Non-pigmented ciliary epithelial cell (primary cell): ENCODE data around the gene CRMP1.

ENCODE experiments used
- DNase-seq: peaks from one replicate; pipeline ENCODE4 v3.0.0-alpha.2; 2010; ENCODE audit warnings: low read depth

CRMP1 gene

DNA sequence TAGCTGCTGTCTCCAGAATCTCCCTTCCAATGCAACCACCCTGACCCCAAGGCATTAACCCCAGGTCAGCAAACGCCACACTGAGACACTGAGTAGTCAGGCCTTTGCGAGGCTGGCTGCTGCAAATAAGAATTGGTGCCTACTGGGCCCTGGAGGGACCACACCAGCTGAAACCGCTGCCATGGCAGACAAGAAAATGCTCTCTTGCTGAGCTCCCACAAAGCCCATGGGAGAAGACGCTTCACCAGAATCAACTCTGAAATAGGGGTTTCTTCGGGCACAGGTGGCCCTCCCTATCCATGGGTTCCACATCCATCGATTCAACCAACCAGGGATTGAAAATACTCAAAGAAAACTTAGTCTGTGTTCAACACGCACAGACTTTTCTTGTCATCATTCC lies 26.7 kb upstream of the CRMP1 start:
- DNase-seq, result no peak

DNA sequence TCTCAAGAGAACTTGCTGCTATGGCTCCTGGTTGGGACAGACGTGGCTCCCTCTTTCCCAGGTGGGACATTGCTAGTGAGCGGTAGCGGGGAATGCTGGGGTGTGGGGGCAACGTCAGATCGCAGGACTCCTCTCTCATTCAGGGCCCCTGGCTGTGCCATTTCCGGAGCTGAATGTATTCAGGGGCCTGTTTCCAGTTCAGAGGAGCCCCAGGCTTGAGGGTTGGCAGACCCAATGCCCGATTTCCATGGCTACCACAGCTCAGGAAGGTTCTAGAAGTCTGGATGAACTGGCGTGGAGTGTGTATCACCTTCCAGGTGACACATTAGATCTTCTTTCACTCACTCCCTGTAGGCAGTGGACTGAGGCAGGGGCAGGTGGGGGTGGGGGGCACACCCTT lies 26.2 kb upstream of the CRMP1 start:
- no peak for DNase-seq

DNA sequence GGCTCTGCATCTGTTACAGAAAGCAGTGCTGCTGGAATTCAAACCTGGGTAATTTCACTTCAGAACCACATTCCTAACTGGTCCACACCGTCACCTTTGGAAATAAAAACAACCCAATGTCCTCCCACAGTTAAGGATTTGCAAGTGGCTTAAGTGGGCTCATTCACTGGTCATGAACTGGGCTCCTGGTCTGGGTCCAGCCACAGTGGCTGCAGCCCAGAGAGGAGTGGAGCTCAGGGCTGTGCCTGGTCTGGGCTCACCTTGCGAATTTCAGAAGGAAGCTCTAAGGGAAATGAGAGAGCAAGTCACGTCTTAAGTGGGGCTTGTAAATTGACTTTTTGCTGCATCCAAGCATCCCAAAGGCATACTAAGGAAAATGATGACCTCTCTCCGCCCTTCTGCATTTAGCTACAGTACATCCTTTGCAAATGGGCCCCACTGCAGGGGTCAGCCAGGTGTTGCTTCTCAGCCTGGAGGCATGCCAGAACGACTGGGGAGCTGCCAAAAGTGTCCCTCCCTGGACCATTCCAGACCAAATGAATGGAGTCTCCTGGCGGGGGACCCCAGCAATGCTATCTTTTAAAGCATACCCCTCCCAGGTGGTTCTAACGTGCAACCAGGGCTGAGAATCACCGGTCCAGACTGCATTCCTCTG lies 25.6 kb upstream of the CRMP1 start:
- no peak for DNase-seq

DNA sequence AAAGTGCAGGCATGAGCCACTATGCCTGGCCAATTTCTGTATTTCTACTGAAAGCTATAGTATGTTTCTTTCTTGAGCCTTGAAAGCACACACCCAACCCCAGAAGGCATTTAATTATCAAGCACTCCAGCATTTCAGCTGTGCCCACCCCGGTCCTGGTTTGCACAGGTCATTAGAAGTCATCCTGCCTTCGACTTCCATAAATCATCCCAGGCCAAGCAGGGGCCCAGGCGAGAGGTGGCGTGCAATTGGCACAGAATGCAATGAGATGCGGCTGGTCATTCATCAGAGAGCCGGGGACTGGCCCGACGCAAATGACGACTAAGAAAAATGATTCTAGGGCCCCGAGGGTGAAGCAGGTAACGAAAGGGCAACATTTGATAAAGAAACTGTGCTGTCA lies 24.8 kb upstream of the CRMP1 start:
- no peak for DNase-seq

DNA sequence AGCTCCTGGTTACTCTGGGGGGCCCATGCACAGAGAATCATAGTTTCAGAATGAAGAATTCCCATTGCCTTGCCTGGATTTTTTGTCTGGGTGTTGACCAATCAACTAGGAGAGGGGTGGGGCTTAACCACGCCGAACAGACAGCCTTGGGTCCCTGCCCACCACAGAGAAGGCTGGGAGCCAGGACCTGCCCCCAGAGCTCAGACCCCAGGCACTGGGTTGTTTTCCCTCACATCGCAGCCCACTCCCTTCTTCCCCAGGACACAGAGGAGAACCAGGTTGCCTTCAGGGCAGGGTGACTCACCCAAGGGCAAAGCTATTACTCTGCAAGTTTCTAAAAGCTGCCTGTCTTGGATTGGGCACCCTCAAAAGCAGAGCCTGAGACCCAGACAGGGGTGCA lies 23.3 kb upstream of the CRMP1 start:
- no peak for DNase-seq

DNA sequence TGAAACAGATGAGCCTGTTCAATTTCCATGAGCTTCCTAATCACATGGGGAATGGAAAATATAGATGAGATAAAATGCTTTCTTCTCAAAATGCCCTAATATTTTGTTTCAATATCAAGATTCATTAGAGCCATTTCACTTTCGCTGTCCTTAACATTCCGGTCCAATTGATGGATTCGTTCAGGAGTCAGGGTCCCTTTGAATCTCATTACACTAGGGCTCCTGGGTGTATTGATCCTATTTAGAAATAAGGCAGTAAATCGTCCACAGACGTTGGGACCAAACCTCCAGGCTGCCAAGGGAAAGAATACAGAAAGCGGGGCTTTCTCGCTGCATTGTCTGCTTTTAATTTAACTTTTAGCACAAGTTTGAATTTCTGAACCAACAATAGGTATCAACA lies 20.6 kb upstream of the CRMP1 start:
- no peak for DNase-seq

DNA sequence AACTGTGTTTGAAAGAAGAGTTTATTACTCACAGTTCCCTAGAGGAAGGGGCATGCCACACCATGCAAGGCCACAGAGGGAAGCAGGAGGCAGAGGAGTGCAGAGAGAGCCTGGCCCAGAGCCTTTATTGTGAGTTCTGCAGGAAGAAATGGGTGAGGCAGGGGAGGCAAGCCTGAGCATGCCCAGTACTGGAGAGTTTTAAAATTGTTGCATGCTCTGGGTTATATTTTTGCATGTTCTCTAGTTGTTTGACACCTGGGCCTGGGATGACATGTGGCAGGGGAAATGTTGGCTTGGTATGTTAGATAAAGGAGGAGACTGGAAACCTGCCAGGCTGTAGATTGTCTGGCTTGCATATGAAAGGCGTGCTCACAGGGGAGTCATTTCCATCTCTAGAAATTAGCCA lies 19.7 kb upstream of the CRMP1 start:
- no peak for DNase-seq

DNA sequence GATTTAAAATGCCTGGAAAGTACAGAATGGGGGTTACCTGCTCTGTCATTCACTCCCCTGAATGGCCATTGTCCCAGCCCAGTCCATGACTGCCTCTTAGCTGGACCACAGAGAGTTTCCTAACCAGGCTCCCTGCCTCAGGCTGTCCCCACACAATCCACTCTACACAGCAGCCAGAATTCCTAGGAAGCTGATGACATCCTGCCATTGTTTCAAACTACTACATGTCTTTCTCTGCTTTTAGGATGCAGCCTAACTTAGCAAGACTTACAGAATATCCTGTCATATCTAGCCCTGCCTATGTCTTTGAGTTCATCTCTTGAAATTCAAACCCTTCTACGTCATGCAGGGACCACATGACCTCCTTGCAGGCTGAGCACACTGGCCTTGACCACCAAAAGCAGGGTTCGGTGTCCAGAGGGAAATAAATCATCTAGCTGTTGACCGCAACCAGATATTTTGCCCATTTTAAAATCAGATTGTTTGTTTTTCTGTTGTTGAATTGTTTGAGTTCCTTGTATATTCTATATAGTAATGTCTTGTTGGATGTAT lies 16.1 kb upstream of the CRMP1 start:
- DNase-seq, result no peak

DNA sequence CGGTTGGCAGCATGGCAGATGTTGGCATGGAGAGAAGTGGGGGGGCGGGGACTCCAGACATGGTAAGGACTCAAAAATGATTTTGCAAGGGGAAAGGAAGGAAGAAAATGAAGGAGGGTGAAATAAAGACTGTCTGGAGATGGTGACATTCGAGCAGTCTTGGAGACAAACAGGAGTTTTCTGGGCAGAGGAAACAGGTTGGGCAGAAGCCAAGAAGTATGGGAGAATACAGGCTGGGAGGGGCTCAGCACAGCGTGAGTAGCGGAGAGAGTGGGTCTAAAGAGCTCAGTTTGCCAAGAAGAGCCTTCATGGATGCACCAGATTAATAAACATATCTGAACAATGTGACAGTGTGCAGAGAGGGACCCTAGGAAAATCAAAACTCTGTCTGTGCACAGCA lies 13.3 kb upstream of the CRMP1 start:
- no peak for DNase-seq

DNA sequence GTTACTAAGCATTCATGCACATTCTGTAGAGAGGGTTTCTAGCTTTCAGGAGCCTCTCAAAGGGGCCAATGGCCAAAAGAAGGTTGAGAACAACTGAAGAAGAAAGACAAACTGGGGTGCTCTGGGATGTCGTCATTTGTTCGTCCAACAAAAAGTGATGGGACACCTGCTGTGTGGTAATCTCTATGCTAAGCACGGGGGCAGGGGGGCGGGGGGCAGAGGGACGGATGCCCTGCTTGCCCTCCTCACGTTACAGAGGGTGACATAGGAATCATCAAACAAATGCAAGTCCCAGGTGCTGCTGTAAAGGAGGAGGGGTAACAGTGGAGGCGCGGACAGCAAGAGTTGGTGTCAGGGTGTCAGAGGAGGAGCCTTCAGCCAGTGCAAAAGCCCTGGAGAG lies 12.8 kb upstream of the CRMP1 start:
- DNase-seq, result no peak

DNA sequence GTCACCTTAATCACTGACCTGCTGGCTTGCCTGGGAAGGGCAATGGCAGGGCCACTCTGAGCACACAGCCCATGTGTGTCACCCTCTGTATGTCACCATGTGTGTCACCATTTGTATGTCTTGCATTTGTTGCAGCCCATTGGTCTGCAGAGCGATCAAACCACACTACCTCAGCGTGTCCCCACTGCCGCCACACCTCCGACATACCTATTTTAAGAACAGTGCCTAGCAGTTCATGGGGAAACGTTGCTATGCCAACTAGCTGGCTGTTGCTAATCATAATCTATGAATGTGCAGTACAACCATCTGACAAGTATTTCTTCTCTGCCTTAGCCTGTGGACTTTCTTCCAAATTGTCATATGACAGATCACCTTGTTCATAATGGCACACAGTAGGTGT lies 8.0 kb upstream of the CRMP1 start:
- no peak for DNase-seq

DNA sequence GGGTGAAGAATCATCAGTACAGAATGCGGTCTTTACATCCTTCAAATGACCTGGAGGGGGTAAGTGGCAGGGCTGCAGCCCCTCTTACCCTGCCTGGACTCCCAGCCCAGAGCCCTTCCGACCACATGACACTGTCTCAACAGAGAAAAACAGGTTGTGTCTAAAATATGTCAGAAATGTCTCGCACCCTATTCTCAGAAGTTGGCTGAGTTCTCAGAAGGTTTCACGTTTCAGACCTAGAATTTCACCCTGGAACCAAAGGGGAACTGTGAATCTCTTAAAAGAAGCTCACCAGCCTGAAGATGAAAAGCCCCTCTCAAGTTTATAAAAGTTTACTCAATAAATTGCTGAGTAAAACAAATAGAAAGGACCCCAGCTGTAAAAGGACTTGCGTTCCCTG lies 7.0 kb upstream of the CRMP1 start:
- DNase-seq, result no peak

DNA sequence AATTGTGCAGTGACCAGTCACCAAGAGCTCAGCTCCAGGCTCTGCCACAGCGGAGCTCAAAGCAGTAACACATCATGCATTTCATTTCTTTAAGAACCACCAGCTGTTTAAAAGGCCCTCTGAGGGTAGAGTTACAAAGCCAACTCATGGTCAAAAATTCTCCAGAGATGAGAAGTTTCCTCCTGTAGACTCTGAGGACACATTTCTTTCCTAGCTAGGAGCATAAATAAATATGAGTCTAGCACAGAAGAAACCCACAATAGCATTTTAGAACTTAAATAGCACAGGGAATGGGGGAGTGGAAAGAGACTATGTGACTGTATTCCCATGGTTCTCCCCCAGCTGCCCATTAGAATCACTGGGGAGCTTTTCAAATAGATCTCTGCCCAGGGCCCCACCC lies 6.5 kb upstream of the CRMP1 start:
- no peak for DNase-seq

DNA sequence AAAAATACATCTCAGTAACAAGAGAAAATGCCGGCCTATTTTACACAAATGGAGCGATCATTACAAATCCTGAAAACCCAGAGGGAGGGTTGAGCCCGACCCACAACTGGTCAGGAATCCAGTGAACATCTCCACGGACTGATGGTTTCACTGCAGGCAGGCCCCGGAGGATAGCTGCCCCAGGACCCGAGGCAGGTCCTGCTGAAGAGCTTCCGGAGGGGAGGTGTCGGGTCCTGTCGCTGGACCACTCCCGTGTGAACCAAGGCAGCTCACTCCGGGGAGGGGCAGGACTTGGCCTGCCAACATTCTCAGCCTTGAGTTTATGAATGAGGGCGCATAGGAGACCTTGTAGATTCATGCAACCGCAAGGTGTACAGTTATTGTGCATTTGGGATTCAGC lies 4.8 kb upstream of the CRMP1 start:
- no peak for DNase-seq

DNA sequence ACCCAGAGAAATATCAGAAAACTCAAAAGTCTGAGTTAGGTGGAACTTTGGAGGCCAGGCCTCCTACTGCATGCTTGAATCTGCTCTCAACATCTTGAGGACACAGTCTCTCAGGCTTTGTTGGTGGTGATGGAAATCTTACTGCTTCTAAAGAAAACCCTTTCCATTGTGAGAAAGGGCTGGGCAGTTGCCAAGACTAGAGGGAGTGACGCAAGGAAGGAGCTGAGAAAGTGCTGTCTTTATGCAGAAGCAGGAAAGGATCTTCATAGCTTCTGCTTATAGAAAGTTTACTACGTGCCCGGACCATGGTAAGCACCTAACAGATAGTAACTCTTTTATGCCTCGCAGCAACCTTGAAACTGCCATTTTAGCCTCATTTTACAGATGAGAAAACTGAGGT lies 2.4 kb upstream of the CRMP1 start:
- DNase-seq, result no peak

DNA sequence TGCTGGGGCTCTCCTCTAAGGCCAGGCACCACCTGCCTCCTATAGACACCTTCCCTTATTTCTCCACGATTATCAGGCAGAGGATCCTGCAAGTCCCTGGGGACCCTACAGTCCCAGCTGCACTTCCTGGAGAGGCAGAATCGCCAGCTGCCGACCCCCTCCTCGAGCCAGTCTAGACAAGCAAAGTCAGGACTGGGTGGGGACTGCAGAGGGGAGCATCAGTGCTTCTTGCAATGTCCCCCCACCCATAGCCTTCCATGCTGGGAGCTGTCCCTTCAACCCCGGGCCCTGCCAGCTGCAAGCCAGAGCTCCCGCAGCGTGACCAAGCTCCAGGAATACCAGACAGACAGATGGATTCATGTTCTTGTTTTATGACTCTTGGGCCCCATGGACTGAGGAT lies 1.4 kb upstream of the CRMP1 start:
- DNase-seq, result no peak

DNA sequence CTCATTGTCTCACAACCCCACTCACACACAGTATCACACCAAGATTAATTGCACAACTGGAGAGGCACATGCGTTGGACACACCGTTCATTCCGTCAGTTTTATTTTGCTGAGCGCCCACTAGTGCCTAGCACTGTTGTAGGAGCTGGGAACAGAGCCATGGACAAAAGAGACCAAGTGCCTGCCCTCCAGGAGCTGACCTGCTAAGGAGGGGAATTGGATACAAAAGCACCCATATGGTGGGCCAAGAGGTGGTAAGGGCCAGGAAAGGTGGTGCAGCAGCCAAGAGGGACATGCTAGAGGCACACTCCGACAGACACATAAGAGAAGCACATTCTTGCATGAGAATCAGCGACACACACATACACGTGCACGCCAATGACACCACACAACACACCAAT lies 705 bp upstream of the CRMP1 start:
- no peak for DNase-seq

DNA sequence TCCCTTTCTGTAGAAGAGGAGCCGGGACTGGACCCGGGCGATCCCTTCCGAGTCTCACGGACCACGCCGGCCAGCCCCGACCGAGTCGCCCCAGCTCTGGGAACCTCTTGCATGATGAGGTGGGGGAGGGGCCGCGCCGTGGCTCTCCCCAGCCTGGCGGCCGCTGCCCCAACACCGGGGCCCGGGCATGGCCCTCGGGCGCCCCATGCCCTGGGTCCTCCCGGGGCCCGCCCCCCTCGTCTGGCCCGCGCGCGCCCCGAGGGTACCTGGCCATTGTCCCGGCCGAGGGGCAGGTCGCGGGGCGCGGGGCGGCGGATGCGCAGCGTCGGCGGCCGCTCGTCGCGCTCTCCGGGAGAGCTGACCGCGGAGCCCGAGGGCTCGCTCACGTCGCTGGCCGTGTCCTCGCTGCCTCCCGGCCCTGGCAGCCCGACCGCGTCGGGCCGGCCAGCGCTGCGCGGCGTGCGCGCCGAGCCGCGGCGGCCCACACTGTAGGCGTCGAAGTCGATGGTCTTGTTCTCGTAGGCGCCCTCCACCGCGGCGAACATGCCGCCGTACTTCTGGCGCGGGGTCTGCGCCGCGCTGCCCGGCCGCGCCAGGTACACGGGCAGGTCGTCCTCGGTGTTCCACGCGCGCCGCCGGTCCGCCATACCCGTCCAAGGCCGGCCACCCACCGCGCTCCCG lies 423 bp downstream of the CRMP1 start:
- DNase-seq, result no peak

DNA sequence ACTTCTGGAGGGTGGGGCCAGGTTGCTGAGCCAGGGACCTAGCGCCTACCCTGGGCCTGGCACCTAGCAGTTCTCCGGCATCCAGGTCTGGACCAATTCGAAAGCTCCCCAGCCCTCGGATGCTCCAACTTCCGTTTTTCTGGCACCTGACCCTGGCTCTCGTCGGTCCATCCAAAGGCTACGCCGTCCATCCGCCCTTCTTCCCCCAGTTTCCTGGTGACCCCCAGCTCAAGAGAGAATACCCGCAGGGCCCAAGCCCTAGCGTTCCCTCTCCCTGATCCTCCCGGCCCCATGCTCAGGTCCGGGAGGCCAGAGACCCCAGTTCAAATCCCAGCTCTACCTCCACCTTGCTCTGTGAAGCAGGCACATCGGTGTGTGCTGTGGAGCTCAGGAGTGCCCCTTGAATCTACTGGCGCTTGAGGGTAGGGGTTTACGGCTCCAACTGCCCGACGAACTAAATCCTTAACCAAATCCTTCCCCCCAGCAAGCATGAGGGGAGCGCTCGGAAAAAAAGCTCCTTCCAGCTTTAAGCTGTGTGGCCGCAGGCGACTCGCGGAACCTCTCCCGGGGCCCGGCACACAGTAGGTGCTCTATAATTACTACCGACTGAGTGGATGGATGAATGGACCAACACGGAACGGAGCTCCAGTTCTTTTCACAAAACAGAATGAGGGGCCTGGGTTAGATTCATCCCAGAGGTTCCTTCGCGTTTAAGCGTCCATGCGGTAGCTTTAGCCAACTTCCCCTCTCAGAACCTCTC lies 1.1 kb downstream of the CRMP1 start:
- no peak for DNase-seq

DNA sequence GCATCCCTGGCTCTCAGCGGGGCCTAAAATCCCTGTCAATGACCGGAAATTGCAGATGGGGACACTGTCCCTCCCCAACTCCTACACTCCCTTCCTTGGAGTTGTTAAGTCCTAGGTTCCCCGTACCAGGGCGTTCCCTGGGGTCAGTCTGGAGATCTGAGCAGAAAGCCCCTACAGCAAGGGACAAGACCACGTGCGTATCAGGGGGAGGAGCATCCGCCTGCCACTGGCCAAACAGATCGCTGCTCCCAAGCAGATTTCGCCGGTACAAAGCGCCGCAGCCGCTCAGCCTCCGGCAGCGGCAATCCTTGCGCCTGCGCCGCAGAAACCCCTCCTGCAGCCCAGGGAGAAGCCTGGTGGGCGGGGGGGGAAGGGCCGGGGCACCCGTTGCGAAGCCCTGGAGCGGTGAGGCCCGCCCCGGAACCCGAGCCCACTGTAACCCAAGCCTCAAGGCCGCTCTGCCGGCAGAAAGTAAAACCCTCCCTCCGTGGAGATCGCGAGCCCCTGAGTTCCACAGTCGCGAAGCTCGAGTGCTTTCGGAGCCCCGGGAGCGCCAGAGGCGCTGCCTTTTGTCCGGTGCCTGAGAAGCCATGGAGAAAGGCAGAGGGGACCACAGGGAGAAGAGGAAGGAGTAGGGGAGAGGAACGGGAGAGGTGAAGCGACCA lies 2.7 kb downstream of the CRMP1 start:
- no peak for DNase-seq

DNA sequence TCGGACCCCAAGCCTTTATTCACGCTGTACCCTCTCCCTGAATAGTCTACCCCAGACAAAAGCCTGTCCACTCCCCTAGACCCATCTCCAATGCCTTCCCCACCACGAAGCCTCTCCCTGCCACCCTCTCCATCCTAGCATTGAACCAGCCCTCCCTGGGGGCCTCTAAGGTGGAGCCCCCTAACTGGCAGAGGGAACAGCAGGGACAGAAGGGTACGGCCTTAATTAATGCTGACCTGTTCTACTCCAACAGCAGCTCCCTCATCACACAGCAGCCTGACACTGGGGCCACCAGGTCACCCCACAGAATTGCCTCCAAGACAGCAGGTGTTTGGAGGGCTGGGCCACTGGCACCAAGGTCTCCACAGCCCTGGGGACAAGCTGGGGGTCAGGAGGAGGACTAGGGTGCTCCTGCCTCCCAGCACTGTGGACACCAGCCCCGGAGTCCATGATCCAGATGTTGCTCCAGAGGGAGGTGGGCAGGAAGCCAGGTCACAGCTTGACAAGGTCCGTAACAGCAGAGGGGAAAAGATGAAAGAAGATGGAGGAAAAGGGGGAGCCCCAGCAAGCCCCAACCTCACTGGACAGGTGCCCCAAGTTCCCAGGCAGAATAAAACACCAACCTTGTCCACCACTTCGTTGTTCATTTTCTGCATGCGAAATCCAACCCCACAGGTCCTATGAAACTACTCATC lies 3.7 kb downstream of the CRMP1 start:
- DNase-seq, result no peak
